Natural killer cell (primary cell): ENCODE data around the gene ASH1L. TPM values are rescaled to one million over a fixed set of nuclear protein-coding genes. Genes with fewer than 3 reads are reported as not detected.

ENCODE experiments used
- ATAC-seq, 3 donors: fragments of 150-1000 bp in 2 of 3; fragments of 200-7000 bp in 1 of 3; cut with Tn5 transposase; 1 replicate in 1 of 3; 2 replicates in 2 of 3; pipeline ENCODE4 v1.10.0; 2021; ENCODE audit warnings: mild to moderate bottlenecking in 2 of 3, moderate library complexity in 2 of 3
- DNase-seq, 2 donors: peaks; one replicate each; pipeline versions ENCODE4 v3.0.0 to v3.0.0-alpha.2; 2013 to 2021; ENCODE audit warnings: mixed read lengths in 1 of 2
- H3K27ac ChIP-seq: one replicate; pipeline ENCODE4 v1.5.1; 2013; ENCODE audit warnings: mild to moderate bottlenecking, low read length
- H3K27me3 ChIP-seq: one replicate; pipeline ENCODE4 v1.6.1; 2013; ENCODE audit warnings: low read length; ENCODE audit not compliant: control insufficient read depth, insufficient read depth
- H3K36me3 ChIP-seq: one replicate; pipeline ENCODE4 v1.6.1; 2013; ENCODE audit warnings: low read length; ENCODE audit not compliant: control insufficient read depth, insufficient read depth
- H3K4me1 ChIP-seq: one replicate; pipeline ENCODE4 v1.6.1; 2013; ENCODE audit warnings: low read length; ENCODE audit not compliant: control insufficient read depth, insufficient read depth
- H3K4me3 ChIP-seq: one replicate; pipeline ENCODE4 v1.5.1; 2013; ENCODE audit warnings: low read length
- H3K9me3 ChIP-seq: one replicate; pipeline ENCODE4 v1.6.1; 2013; ENCODE audit warnings: low read length; ENCODE audit not compliant: control insufficient read depth, insufficient read depth
- H3K27ac Mint-ChIP-seq, 2 donors: one replicate each; pipeline ENCODE4 v1.8.0; 2022; ENCODE audit warnings: mild to moderate bottlenecking in 2 of 2, mixed read lengths in 2 of 2, moderate library complexity in 1 of 2
- H3K27me3 Mint-ChIP-seq, 2 donors: one replicate each; pipeline ENCODE4 v1.8.0; 2022; ENCODE audit warnings: low read depth in 2 of 2, mixed read lengths in 2 of 2
- H3K36me3 Mint-ChIP-seq: one replicate; pipeline ENCODE4 v1.8.0; 2022; ENCODE audit warnings: mixed read lengths
- H3K4me1 Mint-ChIP-seq, 2 donors: one replicate each; pipeline ENCODE4 v1.8.0; 2022; ENCODE audit warnings: mixed read lengths in 2 of 2
- H3K4me3 Mint-ChIP-seq: one replicate; pipeline ENCODE4 v1.8.0; 2022; ENCODE audit warnings: mild to moderate bottlenecking, moderate library complexity, mixed read lengths
- H3K9me3 Mint-ChIP-seq, 2 donors: one replicate each; pipeline ENCODE4 v1.8.0; 2022; ENCODE audit warnings: mixed read lengths in 2 of 2
- whole genome bisulfite sequencing: methylation state at CpG from one replicate; pipeline ENCODE4 v1.1.7; 2013; ENCODE audit warnings: missing lambda C conversion rate; ENCODE audit not compliant: insufficient coverage; 5-methylcytosine and 5-hydroxymethylcytosine counted together
- intact Hi-C: fragments of 100-400 bp; cut with micrococcal nuclease; formaldehyde crosslinking; loops from one replicate; pipeline ENCODE4 v1.14.2; 2022
- total RNA-seq, 4 donors: library from RNA; stranded (reverse); fragments of 120-200 nt in 1 of 4; gene quantifications; one replicate each; pipeline versions ENCODE4 v1.2.3 to v1.2.4, GENCODE V29; 2013 to 2022
- TF ChIP-seq, protein P1 (sequence below): fragments of 200-600 bp; IDR thresholded peaks from one replicate; pipeline ENCODE4 v1.8.0; 2022; ENCODE audit warnings: antibody characterized with exemption

The ASH1L gene
- total RNA-seq, 3 donors from 2014 or later (not counting 1 experiment from before 2014, with no cell fraction given) = 82.2 to 99.5 (median 91.9) TPM

DNA sequence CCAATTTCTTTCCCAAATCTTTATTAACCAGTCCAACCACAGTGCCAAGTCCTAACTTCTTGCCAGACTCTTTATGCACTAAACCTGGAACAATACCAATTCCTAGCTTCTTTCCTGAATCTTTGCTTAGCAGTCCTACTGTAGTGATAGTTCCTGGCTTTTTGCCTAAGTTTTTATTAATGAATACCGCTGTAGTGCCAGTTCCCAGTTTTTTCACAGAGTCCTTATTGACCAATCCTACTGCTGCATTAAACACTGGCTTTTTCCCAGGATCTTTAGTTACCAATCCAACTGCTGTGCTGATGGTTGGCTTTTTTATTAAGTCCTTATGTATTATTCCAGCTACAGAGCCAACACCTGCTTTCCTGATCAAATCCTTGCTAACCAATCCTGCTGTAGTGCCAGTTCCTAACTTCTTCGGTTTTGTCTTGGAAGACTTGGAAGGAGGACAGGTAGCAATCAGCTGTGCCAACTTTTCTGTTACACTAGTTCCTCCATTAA is 80.8 kb downstream of the ASH1L start:
- H3K27ac Mint-ChIP-seq = no peak overlapping the region
- Histone ChIP-seq H3K27ac (no peak overlapping the region), H3K36me3 (peaks cover 30% of the 10 kb centered on the region), H3K4me1 (peaks cover 2% of the 10 kb centered on the region), H3K4me3 (no peak overlapping the region), H3K9me3 (no peaks in the 10 kb centered on the region), H3K27me3 (no peaks in the 10 kb centered on the region)
- H3K36me3 Mint-ChIP-seq = peaks cover 26% of the 10 kb centered on the region
- H3K4me1 Mint-ChIP-seq = peaks cover 25 to 28% of the 10 kb centered on the region in 2 donors
- H3K27me3 Mint-ChIP-seq = no peaks in the 10 kb centered on the region
- no peaks in the 10 kb centered on the region for H3K9me3 Mint-ChIP-seq
- intact Hi-C loops = no loop called here
- no peak overlapping the region for H3K4me3 Mint-ChIP-seq
- DNase-seq (no peak), ATAC-seq (no peak)
- WGBS = 92% methylated on average over 2 of the region's 2 CpGs
- TF ChIP-seq, protein P1, sequence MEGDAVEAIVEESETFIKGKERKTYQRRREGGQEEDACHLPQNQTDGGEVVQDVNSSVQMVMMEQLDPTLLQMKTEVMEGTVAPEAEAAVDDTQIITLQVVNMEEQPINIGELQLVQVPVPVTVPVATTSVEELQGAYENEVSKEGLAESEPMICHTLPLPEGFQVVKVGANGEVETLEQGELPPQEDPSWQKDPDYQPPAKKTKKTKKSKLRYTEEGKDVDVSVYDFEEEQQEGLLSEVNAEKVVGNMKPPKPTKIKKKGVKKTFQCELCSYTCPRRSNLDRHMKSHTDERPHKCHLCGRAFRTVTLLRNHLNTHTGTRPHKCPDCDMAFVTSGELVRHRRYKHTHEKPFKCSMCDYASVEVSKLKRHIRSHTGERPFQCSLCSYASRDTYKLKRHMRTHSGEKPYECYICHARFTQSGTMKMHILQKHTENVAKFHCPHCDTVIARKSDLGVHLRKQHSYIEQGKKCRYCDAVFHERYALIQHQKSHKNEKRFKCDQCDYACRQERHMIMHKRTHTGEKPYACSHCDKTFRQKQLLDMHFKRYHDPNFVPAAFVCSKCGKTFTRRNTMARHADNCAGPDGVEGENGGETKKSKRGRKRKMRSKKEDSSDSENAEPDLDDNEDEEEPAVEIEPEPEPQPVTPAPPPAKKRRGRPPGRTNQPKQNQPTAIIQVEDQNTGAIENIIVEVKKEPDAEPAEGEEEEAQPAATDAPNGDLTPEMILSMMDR = no peak

DNA sequence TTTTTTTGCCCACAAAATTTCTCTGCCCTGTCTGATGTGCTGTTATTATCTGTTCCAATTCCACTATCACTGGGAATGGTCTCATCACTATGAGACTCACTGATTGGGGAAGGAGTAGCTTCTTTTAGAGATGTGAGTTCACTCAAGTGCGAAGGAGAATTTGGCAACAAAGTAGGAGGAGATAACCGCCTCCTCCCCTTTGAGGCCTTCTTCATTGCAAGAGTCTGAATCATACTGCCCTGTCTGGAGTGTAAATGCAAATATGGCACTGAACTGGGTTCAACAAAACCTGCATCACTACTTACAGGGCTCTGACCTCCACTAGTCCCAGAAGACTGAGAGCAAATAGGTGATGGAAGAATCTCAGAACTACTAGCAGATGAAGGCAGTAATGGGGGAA is 83.4 kb downstream of the ASH1L start:
- no peaks in the 10 kb centered on the region for H3K9me3 ChIP-seq
- Mint-ChIP-seq H3K27ac (peak overlapping the region in 1 of 2 donors; percentile 71), H3K36me3 (peaks cover 26% of the 10 kb centered on the region), H3K4me3 (no peak overlapping the region), H3K9me3 (no peaks in the 10 kb centered on the region), H3K4me1 (peaks cover 25 to 37% of the 10 kb centered on the region in 2 donors), H3K27me3 (no peaks in the 10 kb centered on the region)
- TF ChIP-seq, protein P1 = no peak
- 97% methylated on average over 2 of the region's 2 CpGs for WGBS
- no peaks in the 10 kb centered on the region for H3K27me3 ChIP-seq
- no peak for DNase-seq
- H3K4me3 ChIP-seq = no peak overlapping the region
- H3K36me3 ChIP-seq = peaks cover 34% of the 10 kb centered on the region
- H3K4me1 ChIP-seq = no peaks in the 10 kb centered on the region
- ATAC-seq = no peak
- H3K27ac ChIP-seq = no peak overlapping the region
- intact Hi-C loops = no loop called here

DNA sequence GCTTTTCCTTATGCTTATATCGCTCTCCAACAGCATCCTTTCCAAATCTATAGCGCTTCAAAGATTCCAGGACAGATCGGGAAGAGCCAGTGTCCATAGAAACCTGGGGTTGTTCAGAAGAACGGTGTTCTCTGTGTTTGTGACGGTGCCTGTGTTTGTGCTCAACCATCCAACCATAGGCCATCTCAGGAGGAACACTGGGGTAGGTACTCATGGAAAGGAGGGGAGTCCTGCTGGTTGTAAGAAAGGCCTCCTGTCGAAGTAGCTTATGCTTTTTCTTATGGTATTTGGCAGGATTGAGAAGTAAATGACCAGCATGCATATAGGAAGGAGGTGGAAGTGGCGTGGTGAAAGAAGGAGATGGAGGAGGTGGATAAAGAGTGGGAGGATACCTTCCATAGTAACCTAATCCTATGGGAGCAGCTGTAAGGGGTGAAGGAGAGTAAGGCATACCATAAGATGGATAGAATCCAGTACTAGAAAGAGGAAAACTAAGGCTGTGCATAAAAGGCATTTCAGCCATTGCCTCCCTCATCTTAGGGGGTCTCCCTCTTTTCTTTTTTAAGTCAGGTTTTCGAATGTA is 84.2 kb downstream of the ASH1L start:
- Mint-ChIP-seq H3K4me1 (peaks cover 25 to 37% of the 10 kb centered on the region in 2 donors), H3K9me3 (no peaks in the 10 kb centered on the region), H3K36me3 (peaks cover 26% of the 10 kb centered on the region), H3K27me3 (no peaks in the 10 kb centered on the region), H3K27ac (no peak overlapping the region), H3K4me3 (no peak overlapping the region)
- Histone ChIP-seq H3K27ac (no peak overlapping the region), H3K27me3 (no peaks in the 10 kb centered on the region), H3K9me3 (no peaks in the 10 kb centered on the region), H3K4me1 (no peaks in the 10 kb centered on the region), H3K4me3 (no peak overlapping the region), H3K36me3 (peaks cover 34% of the 10 kb centered on the region)
- TF ChIP-seq, protein P1 = no peak
- no peak for ATAC-seq
- WGBS = 93% methylated on average over 8 of the region's 8 CpGs
- intact Hi-C loops = no loop called here
- no peak for DNase-seq

DNA sequence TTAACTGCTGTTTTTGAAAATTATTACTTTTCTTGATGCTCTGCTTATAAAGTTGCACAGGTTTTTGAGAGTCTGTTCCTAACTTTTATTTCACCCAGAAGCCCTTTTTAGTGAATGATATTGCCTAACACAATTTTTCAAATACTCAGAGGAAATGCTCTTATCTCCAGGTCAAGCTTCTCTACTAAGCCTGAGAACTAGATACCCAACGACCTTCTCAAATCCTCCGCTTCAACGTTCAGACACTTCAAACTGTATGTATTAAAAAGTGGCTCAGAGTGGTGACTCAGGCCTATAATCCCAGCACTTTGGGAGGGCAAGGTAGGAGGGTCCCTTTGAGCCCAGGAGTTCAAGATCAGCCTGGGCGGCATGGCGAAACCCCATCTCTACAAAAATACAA is 88.5 kb downstream of the ASH1L start:
- intact Hi-C loops = no loop called here
- WGBS = 98% methylated on average over 5 of the region's 5 CpGs
- no peak overlapping the region for H3K4me3 ChIP-seq
- H3K27ac ChIP-seq = no peak overlapping the region
- H3K9me3 ChIP-seq = peaks cover 6% of the 10 kb centered on the region
- no peak overlapping the region for H3K27ac Mint-ChIP-seq
- H3K9me3 Mint-ChIP-seq = peaks cover 0 to 2% of the 10 kb centered on the region in 2 donors
- no peaks in the 10 kb centered on the region for H3K4me1 ChIP-seq
- H3K4me3 Mint-ChIP-seq = no peak overlapping the region
- ATAC-seq (no peak), DNase-seq (no peak)
- TF ChIP-seq, protein P1 = no peak
- no peaks in the 10 kb centered on the region for H3K27me3 ChIP-seq
- H3K4me1 Mint-ChIP-seq = peaks cover 25 to 32% of the 10 kb centered on the region in 2 donors
- no peaks in the 10 kb centered on the region for H3K27me3 Mint-ChIP-seq
- H3K36me3 Mint-ChIP-seq = peaks cover 9% of the 10 kb centered on the region
- peaks cover 12% of the 10 kb centered on the region for H3K36me3 ChIP-seq
